ENCODE measurements around the gene ARSK.

DNA sequence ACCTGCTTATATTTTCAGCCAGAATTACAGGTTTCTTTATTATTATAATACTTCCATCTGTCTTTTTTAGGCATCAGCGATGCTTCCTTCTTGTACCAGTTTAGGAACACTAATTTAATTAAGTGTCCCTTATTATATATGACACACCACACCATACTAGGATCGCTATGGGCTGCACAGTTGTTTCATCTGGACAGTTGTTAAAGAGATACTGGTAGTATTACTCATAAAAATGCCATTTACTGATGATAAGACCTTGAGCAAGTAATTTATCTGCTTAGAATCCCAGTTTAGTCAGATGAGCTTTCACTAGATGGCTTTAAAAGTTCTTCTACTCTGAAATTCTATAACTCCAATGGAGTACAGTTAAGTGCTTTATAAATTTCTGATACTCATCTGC lies 17.1 kb downstream of the ARSK start:
- TF ChIP-seq ZNF639 (CRISPR knock-in tag; conservative IDR thresholded peaks at IDR 0.05) (no peak), CTCF (CRISPR knock-in tag; IDR thresholded peaks at IDR 0.05) (no peak), ZBTB10 (CRISPR knock-in tag; IDR thresholded peaks at IDR 0.05; ENCODE audit: borderline replicate concordance) (no peak), USF2 (IDR thresholded peaks at IDR 0.05; ENCODE audit: low read depth, low read length) (no peak), USF2 (CRISPR knock-in tag; IDR thresholded peaks at IDR 0.05; ENCODE audit: borderline replicate concordance) (no peak)

Data from HepG2 (cell line).